Ishikawa (cell line): Measurements from ENCODE around the gene SCNM1.

Experiments used
- CEBPB ChIP-seq: IDR thresholded peaks from 2 replicates; pipeline ENCODE4 v1.6.1; 2012
- CREB1 ChIP-seq: IDR thresholded peaks from 2 replicates; pipeline ENCODE4 v1.6.1; 2012; ENCODE audit warnings: low read depth
- EGR1 ChIP-seq: IDR thresholded peaks from 2 replicates; pipeline ENCODE4 v1.6.1; 2012
- EP300 ChIP-seq: IDR thresholded peaks from 2 replicates; pipeline ENCODE4 v1.6.1; 2012; ENCODE audit warnings: borderline replicate concordance
- FOXM1 ChIP-seq: IDR thresholded peaks from 2 replicates; pipeline ENCODE4 v1.6.1; 2012; ENCODE audit warnings: low read depth, borderline replicate concordance
- NFIC ChIP-seq: IDR thresholded peaks from 2 replicates; pipeline ENCODE4 v1.6.1; 2012
- RAD21 ChIP-seq: IDR thresholded peaks from 2 replicates; pipeline ENCODE4 v1.6.1; 2012; ENCODE audit warnings: low read depth
- TAF1 ChIP-seq: IDR thresholded peaks from 2 replicates; pipeline ENCODE4 v1.6.1; 2012; ENCODE audit warnings: low read depth, mild to moderate bottlenecking
- TCF12 ChIP-seq: IDR thresholded peaks from 2 replicates; pipeline ENCODE4 v1.6.1; 2012; ENCODE audit warnings: low read depth
- TEAD4 ChIP-seq: IDR thresholded peaks from 2 replicates; pipeline ENCODE4 v1.6.1; 2012
- YY1 ChIP-seq: IDR thresholded peaks from 2 replicates; pipeline ENCODE4 v1.6.1; 2012; ENCODE audit warnings: low read depth
- ZBTB7A ChIP-seq: IDR thresholded peaks from 2 replicates; pipeline ENCODE4 v1.6.1; 2012; ENCODE audit warnings: low read depth
- TF ChIP-seq, protein P1 (sequence below): IDR thresholded peaks from 2 replicates; pipeline ENCODE4 v1.6.1; 2012
- TF ChIP-seq, protein P2 (sequence below): IDR thresholded peaks from 2 replicates; pipeline ENCODE4 v1.6.1; 2012; ENCODE audit warnings: low read depth, mild to moderate bottlenecking
- TF ChIP-seq, protein P3 (sequence below): IDR thresholded peaks from 2 replicates; pipeline ENCODE4 v1.6.1; 2012

Gene SCNM1

DNA sequence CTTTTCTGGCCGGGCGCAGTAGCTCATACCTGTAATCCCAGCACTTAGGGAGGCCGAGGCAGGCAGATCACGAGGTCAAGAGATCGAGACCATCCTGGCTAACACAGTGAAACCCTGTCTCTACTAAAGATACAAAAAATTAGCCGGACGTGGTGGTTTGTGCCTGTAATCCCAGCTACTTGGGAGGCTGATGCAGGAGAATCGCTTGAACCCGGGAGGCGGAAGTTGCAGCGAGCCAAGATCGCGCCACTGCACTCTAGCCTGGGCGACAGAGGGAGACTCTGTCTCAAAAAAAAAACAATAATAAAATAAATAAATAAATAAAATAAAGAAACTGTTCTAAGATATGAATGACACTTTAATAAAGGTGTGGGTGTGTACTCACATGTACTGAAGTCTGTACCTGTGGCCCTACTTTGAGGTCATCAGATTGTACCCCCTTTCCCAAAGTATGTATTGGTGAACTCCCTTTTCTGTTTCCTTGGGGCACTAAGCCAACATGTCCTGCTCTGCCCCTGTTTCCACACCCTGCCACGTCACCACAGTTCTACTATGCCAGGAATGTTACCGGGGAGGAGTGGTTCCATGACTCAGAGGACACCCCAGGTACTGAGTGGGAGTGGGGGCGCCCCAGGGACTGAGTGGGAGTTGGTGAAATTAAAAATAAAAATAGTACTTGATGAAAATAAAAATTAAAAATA lies 29.1 kb downstream of the SCNM1 start:
- TF ChIP-seq CREB1 = peak; percentile 49; the same call in 1 of the 2 replicates
- peak; percentile 31; the same call in 1 of the 2 replicates for TF ChIP-seq YY1
- TF ChIP-seq EGR1 = peak; percentile 93
- TF ChIP-seq ZBTB7A = peak; percentile 78
- TF ChIP-seq EP300 = peak; percentile 83
- peak; percentile 85 for TF ChIP-seq NFIC
- peak; percentile 86 for TF ChIP-seq TCF12
- TF ChIP-seq, protein P1, sequence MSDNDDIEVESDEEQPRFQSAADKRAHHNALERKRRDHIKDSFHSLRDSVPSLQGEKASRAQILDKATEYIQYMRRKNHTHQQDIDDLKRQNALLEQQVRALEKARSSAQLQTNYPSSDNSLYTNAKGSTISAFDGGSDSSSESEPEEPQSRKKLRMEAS = peak; percentile 48; the same call in 1 of the 2 replicates
- peak; percentile 100 for TF ChIP-seq TEAD4
- peak; percentile 74; the same call in 1 of the 2 replicates for TF ChIP-seq CEBPB
- TF ChIP-seq TAF1 = 0 out of 2 replicates have a peak, but pooled peaks have one; percentile 5

DNA sequence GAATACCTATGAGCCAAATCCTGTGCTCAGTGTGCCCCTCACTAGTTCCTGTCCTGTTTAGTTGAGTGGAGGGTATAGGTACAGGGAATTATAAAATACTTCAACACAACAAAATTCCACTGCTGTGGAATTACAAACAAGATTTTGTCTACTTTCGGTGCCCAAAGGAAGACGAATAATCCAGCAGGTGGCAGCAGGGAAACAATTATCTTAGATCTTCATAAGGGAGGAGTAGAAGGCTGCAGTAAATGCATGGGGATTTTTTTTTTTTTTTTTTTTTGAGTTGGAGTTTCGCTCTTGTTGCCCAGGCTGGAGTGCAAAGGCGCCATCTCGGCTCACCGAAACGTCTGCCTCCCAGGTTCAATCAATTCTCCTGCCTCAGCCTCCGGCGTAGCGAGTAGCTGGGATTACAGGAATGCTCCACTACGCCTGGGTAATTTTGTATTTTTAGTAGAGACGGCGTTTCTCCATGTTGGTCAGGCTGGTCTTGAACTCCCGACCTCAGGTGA lies 30.4 kb downstream of the SCNM1 start:
- TF ChIP-seq CREB1 = no peak
- TF ChIP-seq RAD21 = peak; percentile 69

DNA sequence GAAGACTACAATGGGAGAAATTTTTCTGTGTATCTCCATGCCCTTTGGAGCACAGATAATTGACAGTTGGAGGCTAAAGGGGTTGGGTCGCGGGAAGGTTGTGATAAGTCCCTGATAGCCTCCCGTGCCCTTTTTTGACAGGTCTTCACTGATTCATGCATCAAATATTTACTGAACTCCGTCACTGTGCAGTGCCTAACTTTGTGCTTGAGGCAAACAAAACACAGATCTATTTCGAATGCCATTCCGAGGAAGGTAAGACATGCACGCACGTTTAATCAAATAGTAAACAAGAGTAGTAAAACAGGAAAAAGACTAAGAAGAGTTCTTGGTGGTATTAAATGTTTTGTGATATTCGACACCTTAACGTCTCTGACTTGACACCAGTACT lies 31.9 kb downstream of the SCNM1 start:
- TF ChIP-seq TAF1 = no peak
- TF ChIP-seq CREB1 = no peak
- no peak for TF ChIP-seq EGR1
- TF ChIP-seq ZBTB7A = no peak
- TF ChIP-seq, protein P2, sequence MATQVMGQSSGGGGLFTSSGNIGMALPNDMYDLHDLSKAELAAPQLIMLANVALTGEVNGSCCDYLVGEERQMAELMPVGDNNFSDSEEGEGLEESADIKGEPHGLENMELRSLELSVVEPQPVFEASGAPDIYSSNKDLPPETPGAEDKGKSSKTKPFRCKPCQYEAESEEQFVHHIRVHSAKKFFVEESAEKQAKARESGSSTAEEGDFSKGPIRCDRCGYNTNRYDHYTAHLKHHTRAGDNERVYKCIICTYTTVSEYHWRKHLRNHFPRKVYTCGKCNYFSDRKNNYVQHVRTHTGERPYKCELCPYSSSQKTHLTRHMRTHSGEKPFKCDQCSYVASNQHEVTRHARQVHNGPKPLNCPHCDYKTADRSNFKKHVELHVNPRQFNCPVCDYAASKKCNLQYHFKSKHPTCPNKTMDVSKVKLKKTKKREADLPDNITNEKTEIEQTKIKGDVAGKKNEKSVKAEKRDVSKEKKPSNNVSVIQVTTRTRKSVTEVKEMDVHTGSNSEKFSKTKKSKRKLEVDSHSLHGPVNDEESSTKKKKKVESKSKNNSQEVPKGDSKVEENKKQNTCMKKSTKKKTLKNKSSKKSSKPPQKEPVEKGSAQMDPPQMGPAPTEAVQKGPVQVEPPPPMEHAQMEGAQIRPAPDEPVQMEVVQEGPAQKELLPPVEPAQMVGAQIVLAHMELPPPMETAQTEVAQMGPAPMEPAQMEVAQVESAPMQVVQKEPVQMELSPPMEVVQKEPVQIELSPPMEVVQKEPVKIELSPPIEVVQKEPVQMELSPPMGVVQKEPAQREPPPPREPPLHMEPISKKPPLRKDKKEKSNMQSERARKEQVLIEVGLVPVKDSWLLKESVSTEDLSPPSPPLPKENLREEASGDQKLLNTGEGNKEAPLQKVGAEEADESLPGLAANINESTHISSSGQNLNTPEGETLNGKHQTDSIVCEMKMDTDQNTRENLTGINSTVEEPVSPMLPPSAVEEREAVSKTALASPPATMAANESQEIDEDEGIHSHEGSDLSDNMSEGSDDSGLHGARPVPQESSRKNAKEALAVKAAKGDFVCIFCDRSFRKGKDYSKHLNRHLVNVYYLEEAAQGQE = no peak
- TF ChIP-seq FOXM1 = no peak
- TF ChIP-seq, protein P3, sequence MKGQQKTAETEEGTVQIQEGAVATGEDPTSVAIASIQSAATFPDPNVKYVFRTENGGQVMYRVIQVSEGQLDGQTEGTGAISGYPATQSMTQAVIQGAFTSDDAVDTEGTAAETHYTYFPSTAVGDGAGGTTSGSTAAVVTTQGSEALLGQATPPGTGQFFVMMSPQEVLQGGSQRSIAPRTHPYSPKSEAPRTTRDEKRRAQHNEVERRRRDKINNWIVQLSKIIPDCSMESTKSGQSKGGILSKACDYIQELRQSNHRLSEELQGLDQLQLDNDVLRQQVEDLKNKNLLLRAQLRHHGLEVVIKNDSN = no peak
- no peak for TF ChIP-seq NFIC
- TF ChIP-seq EP300 = no peak
- TF ChIP-seq TCF12 = no peak
- TF ChIP-seq YY1 = no peak
- TF ChIP-seq RAD21 = no peak
- TF ChIP-seq TEAD4 = no peak

DNA sequence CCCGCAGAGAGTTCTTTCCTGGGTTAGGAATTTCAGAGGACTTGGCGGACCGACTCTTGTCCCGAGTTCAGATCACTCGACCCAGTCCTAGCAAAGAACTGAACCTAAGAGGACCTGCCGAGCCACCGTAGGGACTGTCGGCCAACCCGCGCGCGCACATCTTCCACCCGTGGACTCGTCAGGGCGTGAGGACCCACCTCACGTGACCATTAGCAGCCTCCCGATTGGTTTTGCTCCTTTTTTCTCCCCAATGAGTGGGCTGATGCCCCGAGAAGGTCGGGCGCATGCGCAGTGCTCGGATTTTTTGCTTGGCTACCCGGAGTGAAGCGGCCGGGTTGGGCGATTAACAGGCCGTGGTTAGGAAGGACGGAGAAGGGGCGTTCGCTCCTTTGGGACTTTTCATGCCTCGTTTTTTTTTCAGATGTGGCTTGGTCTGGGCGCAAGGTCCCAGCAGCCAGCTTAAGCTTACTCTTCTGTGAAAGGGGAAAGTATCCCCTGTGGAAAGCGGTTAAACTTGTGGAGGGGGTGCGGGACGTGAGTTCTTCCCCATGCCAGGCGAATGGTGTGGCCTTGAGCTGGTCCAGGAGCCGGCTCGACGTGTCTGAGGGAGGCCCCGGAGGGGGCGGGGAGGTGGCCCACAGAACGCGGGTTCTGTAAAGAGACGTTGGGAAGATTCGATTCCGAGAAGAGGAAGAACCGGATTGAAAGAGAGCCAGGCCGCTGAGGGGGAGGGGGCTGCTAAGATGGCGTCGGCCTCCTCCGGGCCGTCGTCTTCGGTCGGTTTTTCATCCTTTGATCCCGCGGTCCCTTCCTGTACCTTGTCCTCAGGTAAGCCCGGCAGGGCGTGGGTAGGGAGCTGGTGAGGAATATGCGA lies 32.5 kb downstream of the SCNM1 start, which contains the start of gene PIP5K1A:
PIP5K1A (plus strand) TSS at position 299 of the 874 bp plus-strand sequence; CDS start at position 744, 445 bp downstream.
- TF ChIP-seq YY1 (peak; percentile 90), ZBTB7A (peak; percentile 57; the same call in 1 of the 2 replicates), FOXM1 (no peak), EGR1 (0 out of 2 replicates have a peak, but pooled peaks have one; percentile 3), TCF12 (0 out of 2 replicates have a peak, but pooled peaks have one; percentile 6), TEAD4 (0 out of 2 replicates have a peak, but pooled peaks have one; percentile 4), CREB1 (no peak; the same call in 1 of the 2 replicates), NFIC (no peak; the same call in 1 of the 2 replicates), CEBPB (no peak), EP300 (no peak), RAD21 (no peak), TAF1 (peak; percentile 70; the same call in 1 of the 2 replicates)
- TF ChIP-seq, protein P3 = peak; percentile 99
- TF ChIP-seq, protein P1 = peak; percentile 83
- TF ChIP-seq, protein P2 = no peak
